HepG2 (cell line): ENCODE measurements around the gene CSF3R. TPM values are rescaled to one million over a fixed set of nuclear protein-coding genes. Genes with fewer than 3 reads are reported as not detected.
A peak's percentile ranks its signal among the peaks of the same experiment; 100 is the strongest.

Experiments used
- ATAC-seq: fragments of 200-7000 bp; cut with Tn5 transposase; 3 replicates; pipeline ENCODE4 v1.9.1; 2020; ENCODE audit warnings: mild to moderate bottlenecking, moderate library complexity
- BruUV-seq: library from RNA; stranded (reverse); fragments of 400-500 nt; replicated peaks from 2 replicates; lab custom pipeline; 2021; lab: Mats Ljungman, UMichigan
- CTCF ChIA-PET: fragments of 300-600 bp; formaldehyde crosslinking; extraction: SDS; loops from one replicate; lab custom pipeline; 2021; ENCODE audit warnings: low total read pairs, inconsistent platforms, low intra/inter-chr PET ratio; lab: Yijun Ruan, JAX
- POLR2A ChIA-PET: fragments of 350-600 bp; sonication (Branson Sonifier 250); formaldehyde crosslinking; loops from one replicate; lab custom pipeline; 2020; ENCODE audit warnings: antibody characterized with exemption, inconsistent platforms; lab: Yijun Ruan, JAX
- DNase-seq: peaks from one replicate; pipeline ENCODE4 v3.0.0-alpha.2; 2015; ENCODE audit warnings: low spot score
- FAIRE-seq: peaks from 3 replicates; lab custom pipeline; 2011; peaks lifted over from hg19 to GRCh38; lab: Jason Lieb, UNC
- H2AFZ ChIP-seq: one replicate; pipeline ENCODE4 v1.6.1; 2011; ENCODE audit warnings: low read length, inconsistent platforms
- H3K27ac ChIP-seq: fragments of 300-600 bp; 3 replicates; pipeline ENCODE4 v1.8.0; 2011; ENCODE audit warnings: mixed run types, mild to moderate bottlenecking, mixed read lengths, low read length, inconsistent platforms; ENCODE audit not compliant: insufficient read depth; ENCODE audit errors: extremely low read length
- H3K27me3 ChIP-seq, 2 experiments: fragments of 200-600 bp in 1 of 2; 2 replicates in 1 of 2; 3 replicates in 1 of 2; pipeline versions ENCODE4 v1.6.0 to v1.8.0; 2011; ENCODE audit warnings: low read length in 2 of 2, mild to moderate bottlenecking in 2 of 2, moderate library complexity in 2 of 2, inconsistent platforms in 1 of 2; ENCODE audit not compliant: insufficient read depth in 2 of 2, control insufficient read depth in 1 of 2
- H3K36me3 ChIP-seq, 2 experiments: fragments of 200-600 bp in 1 of 2; replicated peaks in 1 of 2; 2 replicates in 1 of 2; 3 replicates in 1 of 2; pipeline versions ENCODE4 v1.5.1 to v1.8.0; 2011; ENCODE audit warnings: low read length in 2 of 2, inconsistent platforms in 1 of 2; ENCODE audit not compliant: insufficient read depth in 2 of 2, control insufficient read depth in 1 of 2
- H3K4me1 ChIP-seq: 2 replicates; pipeline ENCODE4 v1.5.1; 2012; ENCODE audit warnings: low read length, inconsistent platforms; ENCODE audit not compliant: insufficient read depth
- H3K4me2 ChIP-seq: 2 replicates; pipeline ENCODE4 v1.6.0; 2011; ENCODE audit warnings: low read depth, low read length, inconsistent platforms
- H3K4me3 ChIP-seq, 3 experiments: fragments of 200-600 bp in 1 of 3; sonication (generic), shearing (Covaris generic) in 1 of 3; replicated peaks in 1 of 3; 2 replicates each; pipeline ENCODE4 v1.5.1; 2011 to 2016; ENCODE audit warnings: low read length in 3 of 3, inconsistent platforms in 2 of 3, low read depth in 2 of 3, mild to moderate bottlenecking in 2 of 3, control low read depth in 1 of 3, mixed read lengths in 1 of 3; ENCODE audit not compliant: insufficient read depth in 1 of 3
- H3K79me2 ChIP-seq: one replicate; pipeline ENCODE4 v1.6.1; 2011; ENCODE audit warnings: low read length, inconsistent platforms; ENCODE audit not compliant: insufficient read depth
- H3K9ac ChIP-seq: 2 replicates; pipeline ENCODE4 v1.6.0; 2011; ENCODE audit warnings: mild to moderate bottlenecking, low read depth, low read length, inconsistent platforms; ENCODE audit not compliant: insufficient read depth
- H3K9me3 ChIP-seq: 2 replicates; pipeline ENCODE4 v1.5.1; 2012; ENCODE audit warnings: mild to moderate bottlenecking, low read length
- H4K20me1 ChIP-seq: 2 replicates; pipeline ENCODE4 v1.6.0; 2011; ENCODE audit warnings: inconsistent platforms, mild to moderate bottlenecking, low read length, moderate library complexity; ENCODE audit not compliant: insufficient read depth
- GATAD2A ChIP-seq: IDR thresholded peaks from 2 replicates; pipeline ENCODE4 v1.6.1; 2016
- GPBP1L1 ChIP-seq: sonication (generic); formaldehyde crosslinking; IDR thresholded peaks from 2 replicates; pipeline ENCODE4 v1.5.0; 2020; ENCODE audit warnings: mild to moderate bottlenecking, missing genetic modification reagents
- HOXD1 ChIP-seq: sonication (generic); formaldehyde crosslinking; IDR thresholded peaks from 2 replicates; pipeline ENCODE4 v1.5.0; 2020; ENCODE audit warnings: missing genetic modification reagents
- MTA1 ChIP-seq: sonication (generic); formaldehyde crosslinking; IDR thresholded peaks from 2 replicates; pipeline ENCODE4 v1.4.0; 2020; ENCODE audit warnings: missing genetic modification reagents, mild to moderate bottlenecking, borderline replicate concordance
- SIX4 ChIP-seq: sonication (generic); formaldehyde crosslinking; IDR thresholded peaks from 2 replicates; pipeline ENCODE4 v1.4.0; 2020; ENCODE audit warnings: missing genetic modification reagents
- TEF ChIP-seq: sonication (generic); formaldehyde crosslinking; IDR thresholded peaks from 2 replicates; pipeline ENCODE4 v1.5.0; 2020; ENCODE audit warnings: missing genetic modification reagents
- TGIF2 ChIP-seq: IDR thresholded peaks from 2 replicates; pipeline ENCODE4 v1.6.1; 2016; ENCODE audit warnings: control low read depth, missing compliant biosample characterization
- THAP8 ChIP-seq: sonication (generic); formaldehyde crosslinking; IDR thresholded peaks from 2 replicates; pipeline ENCODE4 v1.5.1; 2020; ENCODE audit warnings: missing genetic modification reagents, mild to moderate bottlenecking, borderline replicate concordance
- THRA ChIP-seq: sonication (generic); formaldehyde crosslinking; IDR thresholded peaks from 2 replicates; pipeline ENCODE4 v1.4.0; 2020; ENCODE audit warnings: missing genetic modification reagents, borderline replicate concordance
- ZHX1 ChIP-seq: sonication (generic); formaldehyde crosslinking; IDR thresholded peaks from 2 replicates; pipeline ENCODE4 v1.8.1; 2022; ENCODE audit warnings: low read depth, mild to moderate bottlenecking, missing genetic modification reagents
- ZNF644 ChIP-seq: IDR thresholded peaks from 2 replicates; pipeline ENCODE4 v1.6.1; 2016; ENCODE audit warnings: low read depth
- ZNF879 ChIP-seq: sonication (generic); formaldehyde crosslinking; IDR thresholded peaks from 2 replicates; pipeline ENCODE4 v1.8.1; 2023; ENCODE audit warnings: missing genetic modification reagents
- WGBS: methylation state at CpG from one replicate; pipeline ENCODE4 v1.1.6; 2017; ENCODE audit warnings: low lambda C conversion rate; 5-methylcytosine and 5-hydroxymethylcytosine counted together
- in situ Hi-C: cut with HindIII; loops from 2 replicates; pipeline ENCODE4 v1.10.0; 2017; ENCODE audit warnings: low pct_unique_long_range_greater_than_20kb; ENCODE audit not compliant: extremely low pct_ligation_motif_present
- intact Hi-C: fragments of 100-400 bp; cut with micrococcal nuclease; formaldehyde crosslinking; loops from one replicate; pipeline ENCODE4 v1.10.0; 2022; ENCODE audit not compliant: unreplicated experiment
- polyA plus RNA-seq, 8 experiments: library from polyadenylated mRNA; depleted of rRNA in 3 of 8; stranded (reverse) in 7 of 8; unstranded in 1 of 8; fragments of >200 nt; fragmentation: Illumina TruSeq in 4 of 8; extraction: Trizol in 4 of 8; gene quantifications; 2 replicates each; pipeline versions ENCODE4 v1.2.1 to v1.2.3, GENCODE V29; 2011 to 2016; ENCODE audit warnings: low read depth in 4 of 8, missing spikeins in 1 of 8, mixed read lengths in 1 of 8; ENCODE audit not compliant: insufficient read depth in 1 of 8
- total RNA-seq, 5 experiments: library from RNA; depleted of rRNA; stranded (reverse); fragments of >200 nt; fragmentation: Illumina TruSeq; extraction: Trizol; gene quantifications; 2 replicates each; pipeline ENCODE4 v1.2.3, GENCODE V29; 2016; ENCODE audit warnings: low read depth in 1 of 5
- TF ChIP-seq, protein P1 (sequence below): IDR thresholded peaks from 2 replicates; pipeline ENCODE4 v1.6.1; 2016; ENCODE audit warnings: missing biosample characterization, missing genetic modification reagents, low read depth
- TF ChIP-seq, protein P2 (sequence below): sonication (generic); formaldehyde crosslinking; IDR thresholded peaks from 2 replicates; pipeline ENCODE4 v1.8.1; 2023; ENCODE audit warnings: missing genetic modification reagents, mild to moderate bottlenecking, borderline replicate concordance

Gene CSF3R
- total and polyA plus RNA-seq, 2 of the 13 experiments (the other 11 are each of a cell fraction or from before 2014, with no cell fraction given) = 11.9 to 28.8 TPM

- no TSS peak for BruUV-seq
- Histone ChIP-seq H3K36me3 (no peaks in the 10 kb centered on the region), H3K9me3 (no peaks in the 10 kb centered on the region), H2AFZ (no peak overlapping the region), H3K27me3 (peaks cover 1 to 5% of the 10 kb centered on the region in 2 experiments; a peak in 2 of 5 replicates), H4K20me1 (no peaks in the 10 kb centered on the region), H3K4me2 (peak overlapping the region; percentile 52; the same call in 1 of the 2 replicates), H3K9ac (peak overlapping the region; percentile 13; the same call in 1 of the 2 replicates), H3K79me2 (no peaks in the 10 kb centered on the region), H3K4me1 (peaks cover 41% of the 10 kb centered on the region), H3K27ac (no peak overlapping the region), H3K4me3 (peak overlapping the region in 1 of 3 experiments; percentile 23; a peak in 1 of 6 replicates)
- FAIRE-seq (no peak), DNase-seq (no peak), ATAC-seq (peak; percentile 36)
- POLR2A ChIA-PET = interaction anchor here (0.6 to 1.6 kb wide), 4 partner anchors 9 to 53 kb away, joined by 3 to 4 read pairs (median 3); partner anchors contain the start of gene MRPS15
- CTCF ChIA-PET = interaction anchor here (1.2 kb wide), 1 partner anchor 37 kb away, joined by 7 read pairs; no protein-coding TSS in a partner anchor
- in situ Hi-C loops (no loop called here), intact Hi-C loops (loop anchor here (5.0 kb wide), 1 partner anchor 915 kb away; no protein-coding TSS in a partner anchor)
- 39% methylated on average over 13 of the region's 16 CpGs for WGBS
- TF ChIP-seq SIX4 (no peak), TEF (CRISPR knock-in tag) (no peak), THRA (CRISPR knock-in tag) (no peak), GPBP1L1 (CRISPR knock-in tag) (no peak), THAP8 (no peak), TGIF2 (CRISPR knock-in tag) (no peak), MTA1 (CRISPR knock-in tag) (peak; percentile 45; the same call in 1 of the 2 replicates), ZNF879 (CRISPR knock-in tag) (no peak), GATAD2A (no peak), ZHX1 (CRISPR knock-in tag) (no peak), HOXD1 (CRISPR knock-in tag) (no peak), ZNF644 (CRISPR knock-in tag) (no peak)
- TF ChIP-seq, protein P1, sequence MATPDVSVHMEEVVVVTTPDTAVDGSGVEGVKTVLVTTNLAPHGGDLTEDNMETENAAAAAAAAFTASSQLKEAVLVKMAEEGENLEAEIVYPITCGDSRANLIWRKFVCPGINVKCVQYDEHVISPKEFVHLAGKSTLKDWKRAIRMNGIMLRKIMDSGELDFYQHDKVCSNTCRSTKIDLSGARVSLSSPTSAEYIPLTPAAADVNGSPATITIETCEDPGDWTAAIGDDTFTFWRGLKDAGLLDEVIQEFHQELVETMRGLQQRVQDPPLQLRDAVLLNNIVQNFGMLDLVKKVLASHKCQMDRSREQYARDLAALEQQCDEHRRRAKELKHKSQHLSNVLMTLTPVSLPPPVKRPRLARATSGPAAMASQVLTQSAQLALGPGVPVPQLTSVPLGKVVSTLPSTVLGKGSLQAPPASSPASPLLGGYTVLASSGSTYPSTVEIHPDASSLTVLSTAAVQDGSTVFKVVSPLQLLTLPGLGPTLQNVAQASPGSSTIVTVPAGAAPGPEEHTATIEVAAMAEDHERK (CRISPR knock-in tag) = no peak
- TF ChIP-seq, protein P2, sequence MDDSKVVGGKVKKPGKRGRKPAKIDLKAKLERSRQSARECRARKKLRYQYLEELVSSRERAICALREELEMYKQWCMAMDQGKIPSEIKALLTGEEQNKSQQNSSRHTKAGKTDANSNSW (CRISPR knock-in tag) = no peak
These were observed 34.5 kb upstream of the CSF3R start for GRCh38 chr1:36517011-36517771.
